Measurements from ENCODE around the gene TECPR2.

DNA sequence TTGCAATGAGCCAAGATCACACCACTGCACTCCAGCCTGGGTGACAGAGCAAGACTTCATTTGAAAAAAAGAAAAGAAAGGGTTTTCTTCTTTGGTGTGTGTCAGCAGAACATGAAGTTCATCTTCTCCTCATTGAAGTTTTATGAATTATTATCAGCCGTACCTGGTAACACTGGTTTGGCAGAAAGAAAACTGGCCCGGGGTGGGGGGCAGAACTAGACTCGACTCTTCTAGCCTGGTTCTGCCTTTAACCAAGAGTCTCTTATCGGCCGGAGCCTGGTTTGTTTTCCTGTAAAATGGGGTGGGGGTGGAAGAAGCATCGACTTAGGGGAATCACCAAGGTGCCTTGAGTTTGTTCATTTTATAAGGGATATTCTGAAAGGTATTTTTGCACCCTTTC is 64.1 kb downstream of the TECPR2 start:
- TF ChIP-seq, protein P1, sequence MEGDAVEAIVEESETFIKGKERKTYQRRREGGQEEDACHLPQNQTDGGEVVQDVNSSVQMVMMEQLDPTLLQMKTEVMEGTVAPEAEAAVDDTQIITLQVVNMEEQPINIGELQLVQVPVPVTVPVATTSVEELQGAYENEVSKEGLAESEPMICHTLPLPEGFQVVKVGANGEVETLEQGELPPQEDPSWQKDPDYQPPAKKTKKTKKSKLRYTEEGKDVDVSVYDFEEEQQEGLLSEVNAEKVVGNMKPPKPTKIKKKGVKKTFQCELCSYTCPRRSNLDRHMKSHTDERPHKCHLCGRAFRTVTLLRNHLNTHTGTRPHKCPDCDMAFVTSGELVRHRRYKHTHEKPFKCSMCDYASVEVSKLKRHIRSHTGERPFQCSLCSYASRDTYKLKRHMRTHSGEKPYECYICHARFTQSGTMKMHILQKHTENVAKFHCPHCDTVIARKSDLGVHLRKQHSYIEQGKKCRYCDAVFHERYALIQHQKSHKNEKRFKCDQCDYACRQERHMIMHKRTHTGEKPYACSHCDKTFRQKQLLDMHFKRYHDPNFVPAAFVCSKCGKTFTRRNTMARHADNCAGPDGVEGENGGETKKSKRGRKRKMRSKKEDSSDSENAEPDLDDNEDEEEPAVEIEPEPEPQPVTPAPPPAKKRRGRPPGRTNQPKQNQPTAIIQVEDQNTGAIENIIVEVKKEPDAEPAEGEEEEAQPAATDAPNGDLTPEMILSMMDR (IDR thresholded peaks at IDR 0.05): no peak
- no peak for TF ChIP-seq POLR2A (IDR thresholded peaks at IDR 0.05)

Data from body of pancreas (tissue), 4 donors.